Osteoblast (primary cell): ENCODE measurements around the gene NOXA1. TPM values are rescaled to one million over a fixed set of nuclear protein-coding genes. Genes with fewer than 3 reads are reported as not detected.

ENCODE experiments used
- DNase-seq: peaks from one replicate; pipeline ENCODE4 v3.0.0; 2011; ENCODE audit warnings: low spot score, mixed read lengths; ENCODE audit not compliant: insufficient read length; ENCODE audit errors: missing footprints
- H2AFZ ChIP-seq: 2 replicates; pipeline ENCODE4 v1.6.0; 2011; ENCODE audit warnings: mild to moderate bottlenecking, low read length
- H3K27ac ChIP-seq: 2 replicates; pipeline ENCODE4 v1.5.1; 2011; ENCODE audit warnings: mild to moderate bottlenecking, low read depth, low read length, moderate library complexity
- H3K27me3 ChIP-seq: 2 replicates; pipeline ENCODE4 v1.6.0; 2012; ENCODE audit warnings: mild to moderate bottlenecking, control low read depth, inconsistent platforms, low read length, moderate library complexity; ENCODE audit not compliant: insufficient read depth
- H3K36me3 ChIP-seq: 2 replicates; pipeline ENCODE4 v1.5.1; 2011; ENCODE audit warnings: mild to moderate bottlenecking, low read length, control low read depth, moderate library complexity; ENCODE audit not compliant: insufficient read depth
- H3K4me1 ChIP-seq: 2 replicates; pipeline ENCODE4 v1.5.1; 2011; ENCODE audit warnings: mild to moderate bottlenecking, low read length, control low read depth, moderate library complexity; ENCODE audit not compliant: insufficient read depth
- H3K4me2 ChIP-seq: 2 replicates; pipeline ENCODE4 v1.6.0; 2011; ENCODE audit warnings: mild to moderate bottlenecking, low read length; ENCODE audit not compliant: insufficient read depth
- H3K4me3 ChIP-seq: fragments of 200-600 bp; sonication (generic); 3 replicates; pipeline ENCODE4 v1.5.1; 2012; ENCODE audit warnings: mild to moderate bottlenecking, low read length, inconsistent platforms; ENCODE audit not compliant: insufficient read depth
- H3K79me2 ChIP-seq: 2 replicates; pipeline ENCODE4 v1.6.0; 2012; ENCODE audit warnings: mild to moderate bottlenecking, low read length, control low read depth, inconsistent platforms; ENCODE audit not compliant: insufficient read depth
- H3K9me3 ChIP-seq: 2 replicates; pipeline ENCODE4 v1.5.1; 2011; ENCODE audit warnings: low read depth, low read length, control low read depth
- H4K20me1 ChIP-seq: 2 replicates; pipeline ENCODE4 v1.6.0; 2012; ENCODE audit warnings: mild to moderate bottlenecking, low read length, control low read depth; ENCODE audit not compliant: insufficient read depth
- CTCF ChIP-seq: IDR thresholded peaks from 2 replicates; pipeline ENCODE4 v1.5.1; 2011; ENCODE audit warnings: mild to moderate bottlenecking, low read depth, low read length, moderate library complexity; ENCODE audit errors: extremely low read depth
- total RNA-seq: library from RNA; depleted of rRNA; stranded (reverse); fragments of >200 nt; gene quantifications from 2 replicates; pipeline ENCODE4 v1.2.3, GENCODE V29; 2012

NOXA1 gene
- total RNA-seq, 1 donor: 0.36 TPM

- peak overlapping the region; percentile 86 for H3K4me2 ChIP-seq
- peak; percentile 66 for DNase-seq
- H2AFZ ChIP-seq: no peak overlapping the region
- peaks cover 11% of the 10 kb centered on the region for H3K79me2 ChIP-seq
- no peak for TF ChIP-seq CTCF
- peak overlapping the region; percentile 63 for H3K27ac ChIP-seq
- H3K36me3 ChIP-seq: peaks cover 22% of the 10 kb centered on the region
- no peaks in the 10 kb centered on the region for H3K9me3 ChIP-seq
- peaks cover 31% of the 10 kb centered on the region for H3K4me1 ChIP-seq
- peaks cover 39% of the 10 kb centered on the region for H4K20me1 ChIP-seq
- H3K4me3 ChIP-seq: peak overlapping the region; percentile 83
- H3K27me3 ChIP-seq: no peaks in the 10 kb centered on the region
Measured at GRCh38 chr9:137457406-137458193, 34.4 kb downstream of the NOXA1 start.

- H3K27ac ChIP-seq: peak overlapping the region; percentile 60
- peaks cover 32% of the 10 kb centered on the region for H4K20me1 ChIP-seq
- no peaks in the 10 kb centered on the region for H3K27me3 ChIP-seq
- peaks cover 31% of the 10 kb centered on the region for H3K4me1 ChIP-seq
- H2AFZ ChIP-seq: no peak overlapping the region
- peaks cover 14% of the 10 kb centered on the region for H3K36me3 ChIP-seq
- peaks cover 11% of the 10 kb centered on the region for H3K79me2 ChIP-seq
- DNase-seq: peak; percentile 96
- H3K9me3 ChIP-seq: no peaks in the 10 kb centered on the region
- no peak for TF ChIP-seq CTCF
- peak overlapping the region; percentile 83 for H3K4me3 ChIP-seq
- peak overlapping the region; percentile 86 for H3K4me2 ChIP-seq
Measured at GRCh38 chr9:137458194-137459151, 35.3 kb downstream of the NOXA1 start.

- Histone ChIP-seq H3K27me3 (no peaks in the 10 kb centered on the region), H3K27ac (peak within 1 kb of the TSS; percentile 77), H3K79me2 (peaks cover 11% of the 10 kb centered on the region), H3K36me3 (peaks cover 13% of the 10 kb centered on the region), H4K20me1 (peaks cover 30% of the 10 kb centered on the region), H3K4me1 (peaks cover 31% of the 10 kb centered on the region), H2AFZ (peak within 1 kb of the TSS; percentile 98), H3K4me2 (peak within 1 kb of the TSS; percentile 86), H3K9me3 (no peaks in the 10 kb centered on the region), H3K4me3 (peak within 1 kb of the TSS; percentile 83)
- peak; percentile 100 for DNase-seq
- no peak for TF ChIP-seq CTCF
Measured at GRCh38 chr9:137459152-137459600, 36.0 kb downstream of the NOXA1 start, which contains the start of gene NSMF. Gene NSMF, minus strand, starts transcription at chr9:137459334. Its CDS starts 232 bp downstream, at chr9:137459102.
